A673 (cell line): ENCODE results near the gene TBC1D10B. TPM values are rescaled to one million over a fixed set of nuclear protein-coding genes. Genes with fewer than 3 reads are reported as not detected.

Experiments
- BruUV-seq: library from RNA; stranded (reverse); fragments of 400-500 nt; replicated peaks from 2 replicates; lab custom pipeline; 2021; lab: Mats Ljungman, UMichigan
- CTCF ChIA-PET: fragments of 300-600 bp; sonication (Branson Sonifier 250); formaldehyde crosslinking; loops from one replicate; lab custom pipeline; 2022; ENCODE audit warnings: antibody characterized with exemption; lab: Charles Lee
- POLR2A ChIA-PET: fragments of 300-600 bp; sonication (Branson Sonifier 250); formaldehyde crosslinking; loops from one replicate; lab custom pipeline; 2022; ENCODE audit warnings: antibody characterized with exemption; ENCODE audit not compliant: low non-redundant PET; lab: Charles Lee
- DNase-seq: peaks from one replicate; pipeline ENCODE4 v3.0.0-alpha.2; 2015; ENCODE audit warnings: low spot score
- H3K27ac ChIP-seq: fragments of 200-600 bp; sonication (generic); 2 replicates; pipeline ENCODE4 v1.5.1; 2016; ENCODE audit warnings: mixed run types, low read depth, mild to moderate bottlenecking, mixed read lengths, antibody characterized with exemption, low read length; ENCODE audit not compliant: poor library complexity, severe bottlenecking
- H3K27me3 ChIP-seq: fragments of 200-600 bp; sonication (generic); replicated peaks from 2 replicates; pipeline ENCODE4 v1.6.1; 2017; ENCODE audit warnings: mixed run types, low read depth, mild to moderate bottlenecking, mixed read lengths, antibody characterized with exemption, low read length; ENCODE audit not compliant: insufficient read depth, poor library complexity
- H3K36me3 ChIP-seq: fragments of 200-600 bp; sonication (generic); 2 replicates; pipeline ENCODE4 v1.6.1; 2016; ENCODE audit warnings: mixed run types, mild to moderate bottlenecking, mixed read lengths, antibody characterized with exemption, low read length; ENCODE audit not compliant: insufficient read depth, poor library complexity, severe bottlenecking
- H3K4me1 ChIP-seq: fragments of 200-600 bp; sonication (generic); 2 replicates; pipeline ENCODE4 v1.6.1; 2017; ENCODE audit warnings: mixed run types, mild to moderate bottlenecking, mixed read lengths, antibody characterized with exemption, low read length; ENCODE audit not compliant: insufficient read depth, poor library complexity, severe bottlenecking
- H3K4me3 ChIP-seq: fragments of 200-600 bp; sonication (generic); 2 replicates; pipeline ENCODE4 v1.5.1; 2016; ENCODE audit warnings: low read depth, mixed run types, mild to moderate bottlenecking, mixed read lengths, low read length; ENCODE audit not compliant: poor library complexity, severe bottlenecking
- H3K9me3 ChIP-seq: fragments of 200-600 bp; sonication (generic); 2 replicates; pipeline ENCODE4 v1.6.1; 2016; ENCODE audit warnings: mixed run types, low read depth, mild to moderate bottlenecking, mixed read lengths, antibody characterized with exemption, low read length; ENCODE audit not compliant: poor library complexity, severe bottlenecking
- EZH2 ChIP-seq: fragments of 200-600 bp; sonication (generic); IDR thresholded peaks from 2 replicates; pipeline ENCODE4 v1.6.1; 2017; ENCODE audit warnings: borderline replicate concordance, low read depth, mild to moderate bottlenecking, mixed read lengths, antibody characterized with exemption, low read length; ENCODE audit not compliant: poor library complexity, severe bottlenecking
- intact Hi-C: fragments of 100-400 bp; cut with micrococcal nuclease; formaldehyde crosslinking; loops from one replicate; pipeline ENCODE4 v1.10.0; 2022; ENCODE audit not compliant: unreplicated experiment
- total RNA-seq: library from RNA; stranded (reverse); gene quantifications from 2 replicates; pipeline ENCODE4 v1.2.3, GENCODE V29; 2021
- TF ChIP-seq, protein P1 (sequence below): fragments of 300-800, 200-600 bp; sonication (generic); conservative IDR thresholded peaks from 2 replicates; pipeline ENCODE4 v1.5.1; 2017; ENCODE audit warnings: low read depth, mild to moderate bottlenecking, antibody characterized with exemption, low read length, moderate library complexity, mixed read lengths

Gene TBC1D10B
- total RNA-seq, 1 experiment from 2014 or later: 66.0 TPM

DNA sequence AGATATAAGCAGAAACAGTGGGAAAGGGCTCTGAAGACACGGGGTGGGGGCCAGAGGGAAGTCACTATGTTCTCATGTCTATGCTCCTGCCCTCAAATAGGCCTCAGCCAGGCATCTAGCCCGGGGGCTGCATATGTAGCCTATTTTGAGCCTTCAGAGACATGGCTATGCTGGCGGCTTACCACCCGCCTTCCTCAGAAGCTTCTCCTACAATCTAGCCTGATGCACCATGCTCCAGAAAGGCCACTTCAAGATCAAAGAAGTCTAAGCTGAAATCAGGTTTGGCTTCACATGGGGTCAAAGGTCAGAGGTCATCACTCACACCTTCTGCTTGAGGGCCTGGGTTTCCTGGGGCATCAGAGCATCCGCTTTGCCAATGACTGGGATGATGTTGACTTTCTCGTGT is 10.5 kb upstream of the TBC1D10B start:
- no peak for TF ChIP-seq EZH2
- TF ChIP-seq, protein P1, sequence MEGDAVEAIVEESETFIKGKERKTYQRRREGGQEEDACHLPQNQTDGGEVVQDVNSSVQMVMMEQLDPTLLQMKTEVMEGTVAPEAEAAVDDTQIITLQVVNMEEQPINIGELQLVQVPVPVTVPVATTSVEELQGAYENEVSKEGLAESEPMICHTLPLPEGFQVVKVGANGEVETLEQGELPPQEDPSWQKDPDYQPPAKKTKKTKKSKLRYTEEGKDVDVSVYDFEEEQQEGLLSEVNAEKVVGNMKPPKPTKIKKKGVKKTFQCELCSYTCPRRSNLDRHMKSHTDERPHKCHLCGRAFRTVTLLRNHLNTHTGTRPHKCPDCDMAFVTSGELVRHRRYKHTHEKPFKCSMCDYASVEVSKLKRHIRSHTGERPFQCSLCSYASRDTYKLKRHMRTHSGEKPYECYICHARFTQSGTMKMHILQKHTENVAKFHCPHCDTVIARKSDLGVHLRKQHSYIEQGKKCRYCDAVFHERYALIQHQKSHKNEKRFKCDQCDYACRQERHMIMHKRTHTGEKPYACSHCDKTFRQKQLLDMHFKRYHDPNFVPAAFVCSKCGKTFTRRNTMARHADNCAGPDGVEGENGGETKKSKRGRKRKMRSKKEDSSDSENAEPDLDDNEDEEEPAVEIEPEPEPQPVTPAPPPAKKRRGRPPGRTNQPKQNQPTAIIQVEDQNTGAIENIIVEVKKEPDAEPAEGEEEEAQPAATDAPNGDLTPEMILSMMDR: no peak
- Histone ChIP-seq H3K27ac (no peak overlapping the region), H3K9me3 (no peaks in the 10 kb centered on the region), H3K36me3 (no peaks in the 10 kb centered on the region), H3K4me3 (no peak overlapping the region), H3K27me3 (no peaks in the 10 kb centered on the region), H3K4me1 (peaks cover 6% of the 10 kb centered on the region)
- intact Hi-C loops: no loop called here
- ChIA-PET CTCF (no interaction called here), POLR2A (no interaction called here)
- BruUV-seq: no TSS peak
- DNase-seq: no peak

DNA sequence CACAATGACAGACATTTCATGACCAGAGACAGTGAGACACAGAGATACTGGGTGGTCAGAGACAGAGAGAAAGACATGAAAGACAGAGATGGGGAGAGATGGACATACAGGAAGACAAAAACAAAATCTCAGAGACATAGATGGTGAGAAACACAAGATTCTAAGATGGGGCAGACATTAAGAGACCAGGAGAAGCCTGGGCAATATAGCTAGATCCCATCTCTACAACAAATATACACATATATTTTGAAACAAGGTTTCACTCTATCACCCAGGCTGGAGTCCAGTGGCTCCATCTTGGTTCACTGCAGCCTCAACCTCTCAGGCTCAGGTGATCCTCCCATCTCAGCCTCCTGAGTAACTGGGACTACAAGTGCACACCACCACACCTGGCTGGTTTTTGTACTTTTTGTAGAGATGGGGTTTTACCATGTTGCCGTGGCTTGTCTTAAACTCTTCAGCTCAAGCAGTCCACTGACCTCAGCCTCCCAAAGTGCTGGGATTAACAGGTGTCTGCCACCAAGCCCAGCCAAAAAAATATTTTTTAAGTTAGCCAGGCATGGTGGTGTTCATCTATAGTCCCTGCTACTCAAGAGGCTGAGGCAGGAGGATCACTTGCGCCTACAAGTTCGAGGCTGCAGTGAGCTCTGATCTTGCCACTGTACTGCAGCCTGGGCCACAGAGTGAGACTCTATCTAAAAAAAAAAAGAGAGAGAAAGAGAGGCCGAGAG is 9.9 kb upstream of the TBC1D10B start:
- intact Hi-C loops: no loop called here
- Histone ChIP-seq H3K4me3 (no peak overlapping the region), H3K9me3 (no peaks in the 10 kb centered on the region), H3K4me1 (peaks cover 6% of the 10 kb centered on the region), H3K27ac (no peak overlapping the region), H3K36me3 (no peaks in the 10 kb centered on the region), H3K27me3 (no peaks in the 10 kb centered on the region)
- no TSS peak for BruUV-seq
- no peak for TF ChIP-seq EZH2
- no peak for DNase-seq
- CTCF ChIA-PET: no interaction called here
- POLR2A ChIA-PET: no interaction called here

GRCh38 chr16:30379158-30379783 is 9.0 kb upstream of the TBC1D10B start:
- Histone ChIP-seq H3K27me3 (no peaks in the 10 kb centered on the region), H3K4me1 (peaks cover 6% of the 10 kb centered on the region), H3K27ac (peak overlapping the region; percentile 41), H3K9me3 (no peaks in the 10 kb centered on the region), H3K4me3 (peak overlapping the region; percentile 88), H3K36me3 (no peaks in the 10 kb centered on the region)
- CTCF ChIA-PET: interaction anchor here (0.6 kb wide), 1 partner anchor 236 kb away, joined by 3 read pairs; no protein-coding TSS in a partner anchor
- intact Hi-C loops: no loop called here
- no peak for DNase-seq
- BruUV-seq: no TSS peak
- POLR2A ChIA-PET: no interaction called here
- TF ChIP-seq, protein P1: no peak
- TF ChIP-seq EZH2: no peak
